Activated CD4-positive, CD25-positive, alpha-beta regulatory T cell (primary cell): ENCODE data around the gene STMN1.

Experiments
- DNase-seq, 4 experiments: peaks; one replicate each; lab custom pipeline; 2025; lab: John Stamatoyannopoulos, UW

The STMN1 gene

DNA sequence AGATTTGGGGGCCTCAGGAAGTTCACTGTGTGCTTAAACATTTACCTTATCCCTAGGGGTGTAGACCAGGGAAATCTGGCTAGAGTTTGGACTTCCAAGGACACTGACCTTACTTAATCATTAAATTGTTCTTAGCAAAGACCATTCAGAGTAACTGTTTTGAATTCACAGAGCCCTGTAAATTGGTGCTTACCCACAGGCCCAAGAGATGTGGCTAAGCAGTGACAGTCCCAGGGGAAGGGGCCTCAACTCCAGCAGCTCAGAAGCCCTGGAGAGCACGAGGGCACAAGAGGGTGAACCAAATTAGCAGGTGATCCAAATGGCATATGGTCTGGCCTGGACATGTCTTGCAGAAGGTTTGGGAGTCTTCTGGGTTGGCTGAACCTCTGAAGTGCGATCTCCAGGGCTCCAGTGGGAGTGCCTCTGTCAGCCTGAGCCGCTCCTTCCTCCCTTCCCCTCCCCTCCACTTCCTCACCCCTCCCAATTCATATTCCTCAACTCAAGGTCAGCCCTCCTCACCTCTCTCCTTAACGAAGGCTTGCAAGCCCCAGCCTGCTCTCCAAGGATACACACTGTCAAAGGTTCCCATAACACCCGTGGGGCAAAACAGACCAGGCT, 35.0 kb downstream of the STMN1 start:
- no peak for DNase-seq

GRCh38 chr1:25870614-25871013, 35.6 kb downstream of the STMN1 start:
- DNase-seq: no peak

- DNase-seq: no peak
Measured at GRCh38 chr1:25869909-25870606, 36.2 kb downstream of the STMN1 start.

GRCh38 chr1:25867210-25867991, 38.8 kb downstream of the STMN1 start:
- DNase-seq: no peak

- no peak for DNase-seq
Measured at GRCh38 chr1:25866288-25866687, 39.9 kb downstream of the STMN1 start.

DNA sequence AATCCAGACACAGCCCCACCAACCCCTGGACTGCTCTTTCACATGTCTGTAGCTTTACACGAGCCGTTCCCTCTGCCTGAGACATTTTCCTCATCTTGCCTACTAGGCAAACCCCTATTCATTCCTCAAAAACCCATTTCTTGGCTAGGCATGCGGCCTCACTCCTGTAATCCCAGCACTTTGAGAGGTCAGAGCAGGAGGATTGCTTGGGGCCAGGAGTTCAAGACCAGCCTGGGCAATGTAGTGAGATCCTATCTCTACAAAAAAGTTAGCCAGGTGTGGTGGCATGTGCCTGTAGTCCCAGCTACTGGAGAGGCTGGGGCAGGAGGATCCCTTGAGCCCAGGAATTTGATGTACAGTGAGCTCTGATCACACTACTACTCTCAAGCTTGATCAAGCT, 41.8 kb downstream of the STMN1 start:
- DNase-seq: no peak

DNA sequence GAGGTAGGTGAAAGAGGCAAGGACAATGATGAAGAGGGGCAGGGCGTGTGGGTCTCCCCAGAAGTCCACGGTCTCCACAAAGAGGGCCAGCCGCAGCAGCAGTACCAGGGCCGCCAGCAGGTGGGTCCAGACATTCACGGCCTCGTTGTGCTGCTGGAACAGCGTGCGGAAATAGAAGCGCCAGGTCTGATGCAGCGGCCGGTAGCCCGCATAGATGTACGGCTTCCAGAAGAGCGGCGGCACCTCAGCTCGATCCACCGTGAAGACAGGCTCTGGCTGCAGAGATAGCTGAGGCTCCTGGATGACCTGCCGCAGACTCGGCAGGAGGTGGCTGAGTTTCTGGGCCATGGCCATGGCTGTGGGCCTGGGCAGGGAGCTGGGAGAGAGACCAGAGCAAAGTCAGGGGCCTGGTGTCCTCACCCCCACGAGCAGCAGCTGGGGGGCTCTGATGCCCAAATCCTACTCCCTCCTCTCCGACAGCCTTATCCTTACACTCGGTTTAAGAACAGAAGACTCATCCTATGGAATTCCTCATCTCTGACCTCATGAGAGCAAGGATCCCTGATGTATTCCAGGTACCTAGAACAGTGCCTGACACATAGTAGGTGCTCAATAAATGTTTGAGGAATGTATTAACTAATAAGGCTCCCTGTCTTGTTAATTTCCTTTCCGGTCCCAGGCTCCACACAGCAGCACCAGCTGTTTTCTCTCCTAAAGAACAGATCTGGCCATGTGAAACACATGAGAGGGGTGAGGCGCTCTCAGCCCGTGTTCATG, 42.5 kb downstream of the STMN1 start:
- DNase-seq: no peak

- DNase-seq: no peak
Measured at GRCh38 chr1:25862785-25863485, 43.3 kb downstream of the STMN1 start.

DNA sequence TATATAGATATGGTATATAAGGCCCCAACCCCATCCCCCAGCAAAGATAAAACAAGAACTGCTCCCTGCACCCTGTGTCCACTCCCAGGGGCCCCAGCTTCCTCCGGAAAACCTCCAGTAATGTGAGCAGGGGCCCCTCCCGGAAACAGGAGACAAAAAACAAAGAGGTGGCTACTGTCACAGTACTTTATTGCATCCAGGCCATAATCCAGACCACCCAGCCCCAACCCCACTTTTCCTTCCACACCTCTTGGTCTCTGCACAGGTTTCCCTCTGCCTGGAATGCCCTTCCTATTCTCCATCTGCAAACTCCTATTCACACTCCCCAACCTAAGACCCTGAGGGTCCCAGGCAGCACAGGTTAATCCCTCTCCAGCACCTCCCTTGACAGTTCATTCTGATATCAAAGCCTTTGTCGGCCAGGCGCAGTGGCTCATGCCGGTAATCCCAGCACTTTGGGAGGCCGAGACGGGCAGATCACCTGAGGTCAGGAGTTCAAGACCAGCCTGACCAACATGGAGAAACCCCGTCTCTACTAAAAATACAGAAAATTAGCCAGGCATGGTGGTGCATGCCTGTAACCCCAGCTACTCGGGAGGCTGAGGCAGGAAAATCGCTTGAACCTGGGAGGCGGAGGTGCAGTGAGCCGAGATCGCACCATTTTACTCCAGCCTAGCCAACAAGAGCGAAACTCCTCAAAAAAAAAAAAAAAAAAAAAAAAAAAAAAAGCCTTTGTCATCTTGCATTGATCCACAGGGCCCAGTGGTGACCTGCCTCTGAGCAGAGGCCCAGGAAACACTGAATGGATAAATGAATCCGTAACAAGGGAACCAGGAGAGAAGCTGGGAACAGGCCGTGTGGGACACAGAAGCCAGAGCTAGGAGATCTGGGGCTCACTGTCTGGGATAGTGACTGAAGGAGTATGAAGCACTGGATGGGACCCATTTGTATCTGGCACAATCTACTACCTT, 44.6 kb downstream of the STMN1 start:
- no peak for DNase-seq

- peak; percentile 76 to 83 (median 80) for DNase-seq
Measured at GRCh38 chr1:25858906-25859789, 47.1 kb downstream of the STMN1 start, which contains the start of gene AUNIP. Gene AUNIP, minus strand, starts transcription at chr1:25859457. Its CDS starts 100 bp downstream, at chr1:25859357.

GRCh38 chr1:25858494-25858893, 47.7 kb downstream of the STMN1 start:
- DNase-seq: no peak

GRCh38 chr1:25856856-25857255, 49.4 kb downstream of the STMN1 start:
- no peak for DNase-seq

DNA sequence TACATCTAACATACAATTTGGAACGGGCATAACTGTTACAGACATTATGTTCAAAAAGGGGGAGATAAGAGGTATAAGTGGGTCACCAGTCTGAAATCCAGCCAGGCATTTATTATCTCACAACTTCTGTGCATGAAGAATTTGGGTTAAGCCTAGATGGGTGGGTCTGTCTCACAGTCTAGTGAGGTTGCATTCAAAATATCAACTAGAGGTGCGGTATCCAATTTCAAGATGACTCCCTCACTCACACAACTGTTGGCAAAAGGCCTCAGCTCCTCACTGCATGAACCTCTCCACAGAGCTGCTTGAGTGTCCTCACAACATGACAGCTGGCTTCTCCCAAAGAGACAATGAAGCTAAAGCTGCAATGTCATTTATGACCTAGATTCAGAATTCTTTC, 51.7 kb downstream of the STMN1 start:
- no peak for DNase-seq
